ENCODE measurements around the gene CLEC12A. TPM values are rescaled to one million over a fixed set of nuclear protein-coding genes. Genes with fewer than 3 reads are reported as not detected.
"Not testable (repeated sequence)": the region's sequence is repeated elsewhere in the genome, so short reads cannot be mapped to it uniquely, and the experiment has no call there.

Gene CLEC12A
- total and polyA plus RNA-seq, 5 donors from 2014 or later: 0.27 to 1.0 TPM; not detected in 3

DNA sequence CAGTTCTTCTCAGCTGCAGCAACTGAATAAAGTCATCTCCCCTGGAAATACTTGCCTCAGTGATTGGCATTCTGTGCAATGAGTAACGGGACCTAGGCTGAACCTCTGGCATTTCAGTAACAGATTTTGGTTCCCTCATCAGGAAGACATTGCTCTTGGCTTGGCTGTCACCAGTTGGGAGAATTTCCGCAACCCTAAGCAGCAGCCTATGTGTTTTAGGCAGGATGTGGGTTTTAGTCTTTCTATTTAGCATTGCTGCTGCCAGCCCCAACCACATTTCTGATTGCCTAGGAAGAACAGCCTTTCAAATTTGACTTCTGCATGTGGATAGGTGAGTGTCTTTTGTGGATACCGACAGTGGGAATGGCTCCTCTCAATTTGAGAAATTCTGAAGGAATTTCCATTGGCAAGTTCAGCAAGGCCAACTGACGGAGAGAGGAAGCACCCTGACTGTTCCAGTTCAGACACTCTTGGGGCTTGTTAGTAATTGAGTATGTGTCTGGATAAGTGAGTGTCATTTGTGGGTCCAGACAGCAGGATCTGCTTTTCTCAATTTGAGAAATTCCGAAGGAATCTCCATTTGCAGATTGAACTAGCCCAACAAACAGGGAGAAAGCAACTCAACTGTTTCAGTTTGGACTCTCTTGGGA is 20.1 kb upstream of the CLEC12A start:
- H3K27me3 Mint-ChIP-seq: no peaks in the 10 kb centered on the region
- peaks cover 0 to 1% (median 0%) of the 10 kb centered on the region in 7 donors for H3K9me3 Mint-ChIP-seq
- H3K36me3 Mint-ChIP-seq: no peaks in the 10 kb centered on the region
- DNase-seq (peak in 2 of 3 donors; percentile 49 to 79), ATAC-seq (ENCODE audit: low read depth in 2 of 2) (peak; percentile 83 to 85)
- Histone ChIP-seq H3K36me3 (ENCODE audit: control insufficient read depth, insufficient read depth, low read length) (no peaks in the 10 kb centered on the region), H3K4me3 (ENCODE audit: low read depth, low read length) (no peak overlapping the region), H3K9me3 (ENCODE audit: control insufficient read depth in 2 of 2, low read length in 2 of 2) (no peaks in the 10 kb centered on the region), H3K27me3 (ENCODE audit: control insufficient read depth, insufficient read depth, low read length) (no peaks in the 10 kb centered on the region), H3K27ac (ENCODE audit: insufficient read depth, low read length, poor library complexity, severe bottlenecking) (no peak overlapping the region), H3K4me1 (ENCODE audit: control insufficient read depth, insufficient read depth, low read length, poor library complexity, severe bottlenecking) (peaks cover 23% of the 10 kb centered on the region)
- H3K4me3 Mint-ChIP-seq: peak overlapping the region in 3 of 4 donors; percentile 20 to 51 (median 29)
- peaks cover 19 to 42% (median 30%) of the 10 kb centered on the region in 4 donors for H3K4me1 Mint-ChIP-seq
- H3K27ac Mint-ChIP-seq: peak overlapping the region in 1 of 3 donors; percentile 34

DNA sequence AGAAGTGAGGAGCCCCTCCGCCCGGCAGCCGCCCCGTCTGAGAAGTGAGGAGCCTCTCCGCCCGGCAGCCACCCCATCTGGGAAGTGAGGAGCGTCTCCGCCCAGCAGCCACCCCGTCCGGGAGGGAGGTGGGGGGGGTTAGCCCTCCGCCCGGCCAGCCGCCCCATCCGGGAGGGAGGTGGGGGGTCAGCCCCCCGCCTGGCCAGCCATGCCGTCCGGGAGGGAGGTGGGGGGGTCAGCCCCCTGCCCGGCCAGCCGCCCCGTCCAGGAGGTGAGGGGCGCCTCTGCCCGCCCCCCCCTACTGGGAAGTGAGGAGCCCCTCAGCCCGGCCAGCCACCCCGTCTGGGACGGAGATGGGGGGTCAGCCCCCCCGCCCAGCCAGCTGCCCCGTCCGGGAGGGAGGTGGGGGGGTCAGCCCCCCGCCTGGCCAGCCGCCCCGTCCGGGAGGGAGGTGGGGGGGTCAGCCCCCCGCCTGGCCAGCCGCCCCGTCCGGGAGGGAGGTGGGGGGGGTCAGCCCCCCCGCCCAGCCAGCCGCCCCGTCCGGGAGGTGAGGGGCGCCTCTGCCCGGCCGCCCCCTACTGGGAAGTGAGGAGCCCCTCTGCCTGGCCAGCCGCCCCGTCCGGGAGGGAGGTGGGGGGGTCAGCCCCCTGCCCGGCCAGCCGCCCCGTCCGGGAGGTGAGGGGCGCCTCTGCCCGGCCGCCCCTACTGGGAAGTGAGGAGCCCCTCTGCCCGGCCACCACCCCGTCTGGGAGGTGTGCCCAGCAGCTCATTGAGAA is 18.1 kb upstream of the CLEC12A start:
- H3K4me3 Mint-ChIP-seq; H3K27me3 Mint-ChIP-seq; H3K36me3 Mint-ChIP-seq; H3K36me3 ChIP-seq (ENCODE audit: control insufficient read depth, insufficient read depth, low read length); H3K27ac ChIP-seq (ENCODE audit: insufficient read depth, low read length, poor library complexity, severe bottlenecking); H3K27ac Mint-ChIP-seq; H3K9me3 Mint-ChIP-seq; ATAC-seq (ENCODE audit: low read depth in 2 of 2); DNase-seq; H3K9me3 ChIP-seq (ENCODE audit: control insufficient read depth in 2 of 2, low read length in 2 of 2); H3K4me3 ChIP-seq (ENCODE audit: low read depth, low read length); H3K27me3 ChIP-seq (ENCODE audit: control insufficient read depth, insufficient read depth, low read length): not testable (repeated sequence)
- H3K4me1 ChIP-seq (ENCODE audit: control insufficient read depth, insufficient read depth, low read length, poor library complexity, severe bottlenecking): peaks cover 23% of the 10 kb centered on the region
- peaks cover 26 to 45% (median 36%) of the 10 kb centered on the region in 4 donors for H3K4me1 Mint-ChIP-seq

DNA sequence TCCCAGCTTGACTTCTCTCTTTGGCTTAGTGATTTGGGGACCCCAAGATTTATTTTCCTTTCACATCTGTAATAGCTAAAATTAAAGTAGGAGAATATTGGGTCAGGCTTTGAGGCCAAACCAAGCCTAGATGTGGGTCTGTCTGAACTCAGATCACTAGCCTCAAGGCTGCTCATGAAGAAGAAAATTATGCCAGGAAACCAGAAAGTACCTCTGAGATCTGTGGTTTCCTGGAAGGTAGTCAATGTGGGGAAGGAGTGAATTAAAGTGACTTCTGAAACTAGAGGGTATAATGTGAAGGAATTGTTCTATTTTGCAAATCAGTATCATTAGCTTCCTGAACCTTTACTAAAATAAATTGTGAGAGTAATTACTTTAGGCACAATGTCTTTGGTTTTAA is 13.4 kb upstream of the CLEC12A start:
- no peaks in the 10 kb centered on the region for H3K36me3 Mint-ChIP-seq
- no peak overlapping the region for H3K4me3 Mint-ChIP-seq
- H3K27ac Mint-ChIP-seq: peak overlapping the region in 2 of 3 donors; percentile 43
- Histone ChIP-seq H3K4me3 (ENCODE audit: low read depth, low read length) (peak overlapping the region; percentile 26), H3K4me1 (ENCODE audit: control insufficient read depth, insufficient read depth, low read length, poor library complexity, severe bottlenecking) (no peaks in the 10 kb centered on the region), H3K36me3 (ENCODE audit: control insufficient read depth, insufficient read depth, low read length) (no peaks in the 10 kb centered on the region), H3K9me3 (ENCODE audit: control insufficient read depth in 2 of 2, low read length in 2 of 2) (no peaks in the 10 kb centered on the region), H3K27ac (ENCODE audit: insufficient read depth, low read length, poor library complexity, severe bottlenecking) (no peak overlapping the region), H3K27me3 (ENCODE audit: control insufficient read depth, insufficient read depth, low read length) (no peaks in the 10 kb centered on the region)
- peaks cover 4% of the 10 kb centered on the region for H3K27me3 Mint-ChIP-seq
- DNase-seq: peak in 1 of 3 donors; percentile 11
- H3K4me1 Mint-ChIP-seq: peaks cover 11 to 19% (median 17%) of the 10 kb centered on the region in 4 donors
- ATAC-seq (ENCODE audit: low read depth in 2 of 2): no peak
- peaks cover 0 to 2% (median 0%) of the 10 kb centered on the region in 7 donors for H3K9me3 Mint-ChIP-seq

DNA sequence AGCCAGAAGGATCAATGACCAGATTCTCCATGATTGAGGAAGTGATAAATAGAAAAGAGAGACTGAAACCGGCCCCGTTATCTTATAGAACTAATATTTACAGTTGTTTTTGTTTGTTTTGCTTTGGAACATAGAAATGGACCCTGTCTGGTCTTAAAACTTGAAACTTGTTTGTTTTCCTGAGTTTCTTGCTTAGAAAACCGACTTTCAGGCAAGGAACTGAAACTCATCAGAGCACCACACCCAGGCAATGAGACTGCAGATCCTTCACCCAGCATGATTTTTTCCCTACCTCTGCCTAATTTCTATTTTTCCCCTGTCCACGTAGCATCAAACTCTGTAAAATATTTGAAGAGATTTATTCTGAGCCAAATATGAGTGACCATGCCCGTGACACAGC is 10.6 kb upstream of the CLEC12A start:
- no peak for DNase-seq
- Mint-ChIP-seq H3K27me3 (peaks cover 4% of the 10 kb centered on the region), H3K4me3 (no peak overlapping the region), H3K9me3 (peaks cover 0 to 2% (median 0%) of the 10 kb centered on the region in 7 donors), H3K36me3 (no peaks in the 10 kb centered on the region), H3K4me1 (peaks cover 11 to 19% (median 17%) of the 10 kb centered on the region in 4 donors), H3K27ac (no peak overlapping the region)
- Histone ChIP-seq H3K4me3 (ENCODE audit: low read depth, low read length) (no peak overlapping the region), H3K4me1 (ENCODE audit: control insufficient read depth, insufficient read depth, low read length, poor library complexity, severe bottlenecking) (no peaks in the 10 kb centered on the region), H3K27ac (ENCODE audit: insufficient read depth, low read length, poor library complexity, severe bottlenecking) (no peak overlapping the region), H3K27me3 (ENCODE audit: control insufficient read depth, insufficient read depth, low read length) (no peaks in the 10 kb centered on the region), H3K9me3 (ENCODE audit: control insufficient read depth in 2 of 2, low read length in 2 of 2) (no peaks in the 10 kb centered on the region), H3K36me3 (ENCODE audit: control insufficient read depth, insufficient read depth, low read length) (no peaks in the 10 kb centered on the region)
- no peak for ATAC-seq (ENCODE audit: low read depth in 2 of 2)

DNA sequence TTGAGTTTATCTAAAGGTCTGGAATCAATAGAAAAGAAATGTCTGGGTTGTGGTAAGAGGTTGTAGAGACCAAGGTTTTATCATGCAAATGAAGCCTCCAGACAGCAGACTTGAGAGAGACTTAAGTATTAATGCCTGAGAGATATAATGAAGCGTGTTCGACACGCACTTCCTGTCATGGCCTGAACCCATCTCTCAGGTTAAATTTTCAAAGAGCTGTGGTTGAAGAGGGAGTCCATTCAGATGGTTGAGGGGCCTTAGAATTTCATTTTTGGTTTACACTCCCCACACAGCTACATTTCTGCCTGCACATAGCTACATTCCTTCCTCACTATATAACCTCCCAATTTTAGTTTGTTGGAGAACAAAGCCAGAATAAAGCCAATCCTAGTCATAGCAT is 10.1 kb upstream of the CLEC12A start:
- Mint-ChIP-seq H3K36me3 (no peaks in the 10 kb centered on the region), H3K4me3 (no peak overlapping the region), H3K27me3 (peaks cover 4% of the 10 kb centered on the region), H3K4me1 (peaks cover 11 to 17% (median 15%) of the 10 kb centered on the region in 4 donors), H3K9me3 (peaks cover 0 to 2% (median 0%) of the 10 kb centered on the region in 7 donors), H3K27ac (no peak overlapping the region)
- DNase-seq (no peak), ATAC-seq (ENCODE audit: low read depth in 2 of 2) (no peak)
- no peak overlapping the region for H3K4me3 ChIP-seq (ENCODE audit: low read depth, low read length)
- H3K9me3 ChIP-seq (ENCODE audit: control insufficient read depth in 2 of 2, low read length in 2 of 2): no peaks in the 10 kb centered on the region
- no peak overlapping the region for H3K27ac ChIP-seq (ENCODE audit: insufficient read depth, low read length, poor library complexity, severe bottlenecking)
- no peaks in the 10 kb centered on the region for H3K36me3 ChIP-seq (ENCODE audit: control insufficient read depth, insufficient read depth, low read length)
- H3K27me3 ChIP-seq (ENCODE audit: control insufficient read depth, insufficient read depth, low read length): no peaks in the 10 kb centered on the region
- H3K4me1 ChIP-seq (ENCODE audit: control insufficient read depth, insufficient read depth, low read length, poor library complexity, severe bottlenecking): no peaks in the 10 kb centered on the region

DNA sequence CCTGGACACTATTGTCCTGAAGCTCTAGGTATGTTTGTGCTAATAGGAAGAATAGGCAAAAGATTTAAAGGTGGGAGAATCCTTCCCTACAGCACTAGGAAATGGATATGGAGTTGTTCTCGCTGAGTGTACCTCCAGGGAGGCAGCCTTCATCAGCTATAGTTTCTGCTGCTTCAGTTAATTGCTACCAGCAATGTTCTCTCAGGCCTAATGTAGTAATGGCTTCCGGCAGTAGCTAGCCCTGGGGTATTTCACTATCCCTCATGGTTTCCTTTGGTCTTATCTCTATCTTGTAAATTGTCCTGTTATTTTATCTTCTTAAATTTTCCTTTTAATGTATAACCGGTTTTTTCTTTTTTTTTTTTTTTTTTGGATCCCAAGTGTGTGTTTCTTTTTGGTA is 9.3 kb upstream of the CLEC12A start:
- no peaks in the 10 kb centered on the region for H3K4me1 ChIP-seq (ENCODE audit: control insufficient read depth, insufficient read depth, low read length, poor library complexity, severe bottlenecking)
- no peak for ATAC-seq (ENCODE audit: low read depth in 2 of 2)
- DNase-seq: no peak
- H3K27me3 Mint-ChIP-seq: peaks cover 4% of the 10 kb centered on the region
- H3K4me3 Mint-ChIP-seq: no peak overlapping the region
- peaks cover 10 to 17% (median 15%) of the 10 kb centered on the region in 4 donors for H3K4me1 Mint-ChIP-seq
- H3K36me3 ChIP-seq (ENCODE audit: control insufficient read depth, insufficient read depth, low read length): no peaks in the 10 kb centered on the region
- no peak overlapping the region for H3K27ac ChIP-seq (ENCODE audit: insufficient read depth, low read length, poor library complexity, severe bottlenecking)
- H3K27ac Mint-ChIP-seq: no peak overlapping the region
- H3K9me3 Mint-ChIP-seq: peaks cover 0 to 2% (median 0%) of the 10 kb centered on the region in 7 donors
- H3K27me3 ChIP-seq (ENCODE audit: control insufficient read depth, insufficient read depth, low read length): no peaks in the 10 kb centered on the region
- no peaks in the 10 kb centered on the region for H3K9me3 ChIP-seq (ENCODE audit: control insufficient read depth in 2 of 2, low read length in 2 of 2)
- H3K36me3 Mint-ChIP-seq: no peaks in the 10 kb centered on the region
- no peak overlapping the region for H3K4me3 ChIP-seq (ENCODE audit: low read depth, low read length)

DNA sequence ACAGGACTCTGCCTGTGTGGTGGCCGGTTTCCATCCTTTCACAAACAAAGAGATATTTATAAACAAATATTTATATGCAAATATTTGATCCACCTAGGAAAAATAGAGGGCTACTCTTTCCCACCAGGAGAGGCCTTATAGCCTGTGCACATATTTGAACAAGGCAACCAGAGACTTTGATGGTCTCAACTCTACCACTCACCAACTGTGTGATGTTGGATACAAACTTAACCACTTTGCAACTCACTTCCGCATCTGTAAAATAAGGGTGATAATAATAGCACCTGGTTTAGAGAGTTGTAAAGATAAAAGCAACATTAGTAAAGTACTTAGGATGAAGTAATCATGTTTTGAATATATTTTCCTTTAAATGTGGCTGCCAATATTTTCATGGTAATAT is 1.5 kb upstream of the CLEC12A start:
- Histone ChIP-seq H3K4me1 (ENCODE audit: control insufficient read depth, insufficient read depth, low read length, poor library complexity, severe bottlenecking) (no peaks in the 10 kb centered on the region), H3K36me3 (ENCODE audit: control insufficient read depth, insufficient read depth, low read length) (no peaks in the 10 kb centered on the region), H3K27ac (ENCODE audit: insufficient read depth, low read length, poor library complexity, severe bottlenecking) (no peak overlapping the region), H3K27me3 (ENCODE audit: control insufficient read depth, insufficient read depth, low read length) (peaks cover 11% of the 10 kb centered on the region), H3K9me3 (ENCODE audit: control insufficient read depth in 2 of 2, low read length in 2 of 2) (no peaks in the 10 kb centered on the region), H3K4me3 (ENCODE audit: low read depth, low read length) (no peak overlapping the region)
- H3K36me3 Mint-ChIP-seq: no peaks in the 10 kb centered on the region
- no peak overlapping the region for H3K27ac Mint-ChIP-seq
- DNase-seq: no peak
- ATAC-seq (ENCODE audit: low read depth in 2 of 2): no peak
- no peak overlapping the region for H3K4me3 Mint-ChIP-seq
- H3K27me3 Mint-ChIP-seq: peaks cover 20% of the 10 kb centered on the region
- peaks cover 0 to 5% (median 0%) of the 10 kb centered on the region in 7 donors for H3K9me3 Mint-ChIP-seq
- H3K4me1 Mint-ChIP-seq: no peaks in the 10 kb centered on the region
